HG03571 (cell line): ENCODE measurements around the gene PRXL2B.
"Not testable (repeated sequence)": the region's sequence is repeated elsewhere in the genome, so short reads cannot be mapped to it uniquely, and the experiment has no call there.

Experiments
- ATAC-seq: cut with Tn5 transposase; IDR thresholded peaks from one replicate; pipeline ENCODE4 v1.9.1; 2021; ENCODE audit not compliant: unreplicated experiment

PRXL2B gene

GRCh38 chr1:2611031-2611501 is 24.5 kb downstream of the PRXL2B start:
- no peak for ATAC-seq

- no peak for ATAC-seq
Observed at GRCh38 chr1:2611621-2612437, 25.3 kb downstream of the PRXL2B start.

GRCh38 chr1:2612591-2613365 is 26.2 kb downstream of the PRXL2B start:
- no peak for ATAC-seq

- ATAC-seq, result no peak
Observed at GRCh38 chr1:2614145-2614544, 27.6 kb downstream of the PRXL2B start.

GRCh38 chr1:2617971-2618470 is 31.4 kb downstream of the PRXL2B start:
- no peak for ATAC-seq

- ATAC-seq, result no peak
Observed at GRCh38 chr1:2623571-2624337, 37.2 kb downstream of the PRXL2B start.

GRCh38 chr1:2624735-2625300 is 38.2 kb downstream of the PRXL2B start:
- no peak for ATAC-seq

GRCh38 chr1:2625311-2625710 is 38.7 kb downstream of the PRXL2B start:
- no peak for ATAC-seq

- not testable (repeated sequence) for ATAC-seq
Observed at GRCh38 chr1:2625748-2626147, 39.2 kb downstream of the PRXL2B start.

- ATAC-seq, result no peak
Observed at GRCh38 chr1:2627746-2628145, 41.2 kb downstream of the PRXL2B start.

GRCh38 chr1:2628191-2628932 is 41.8 kb downstream of the PRXL2B start:
- no peak for ATAC-seq

- no peak for ATAC-seq
Observed at GRCh38 chr1:2628933-2629626, 42.5 kb downstream of the PRXL2B start.

GRCh38 chr1:2629627-2630497 is 43.3 kb downstream of the PRXL2B start:
- no peak for ATAC-seq

GRCh38 chr1:2630498-2631135 is 44.0 kb downstream of the PRXL2B start:
- no peak for ATAC-seq

GRCh38 chr1:2631136-2632050 is 44.8 kb downstream of the PRXL2B start:
- no peak for ATAC-seq

GRCh38 chr1:2632051-2632430 is 45.5 kb downstream of the PRXL2B start:
- ATAC-seq, result no peak
